ENCODE results near the gene PLEKHM3. TPM values are rescaled to one million over a fixed set of nuclear protein-coding genes. Genes with fewer than 3 reads are reported as not detected.

The PLEKHM3 gene
- total and polyA plus RNA-seq, 2 donors (not counting 3 experiments of a cell fraction or from before 2014, with no cell fraction given): 3.1 to 9.1 TPM

- H4K20me1 ChIP-seq (replicated peaks; ENCODE audit: control insufficient read depth, extremely low read depth, insufficient read depth, low read length): no peaks in the 10 kb centered on the region
- no peaks in the 10 kb centered on the region for H3K79me2 ChIP-seq (ENCODE audit: control insufficient read depth, insufficient read depth, low read length)
- no peak for TF ChIP-seq JUN (IDR thresholded peaks at IDR 0.05; ENCODE audit: borderline replicate concordance, insufficient read depth, insufficient read length, low read depth)
- no peak for TF ChIP-seq GATA2 (IDR thresholded peaks at IDR 0.05; ENCODE audit: insufficient read depth, insufficient read length, low read depth, low read length)
- TF ChIP-seq EZH2 (IDR thresholded peaks at IDR 0.05; ENCODE audit: borderline replicate concordance, low read depth, low read length, severe bottlenecking): no peak
- TF ChIP-seq POLR2A (IDR thresholded peaks at IDR 0.05; ENCODE audit: low read depth, low read length): no peak
- TF ChIP-seq, protein P1, sequence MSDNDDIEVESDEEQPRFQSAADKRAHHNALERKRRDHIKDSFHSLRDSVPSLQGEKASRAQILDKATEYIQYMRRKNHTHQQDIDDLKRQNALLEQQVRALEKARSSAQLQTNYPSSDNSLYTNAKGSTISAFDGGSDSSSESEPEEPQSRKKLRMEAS (IDR thresholded peaks at IDR 0.05; ENCODE audit: insufficient read depth, insufficient read length): no peak
- TF ChIP-seq FOS (IDR thresholded peaks at IDR 0.05; ENCODE audit: borderline replicate concordance, insufficient read depth, low read length): no peak
- no peak for TF ChIP-seq CTCF (IDR thresholded peaks at IDR 0.05; ENCODE audit: extremely low read depth in 1 of 2, insufficient read depth in 1 of 2, low read depth in 1 of 2, low read length in 2 of 2)
- TF ChIP-seq POLR2AphosphoS5 (IDR thresholded peaks at IDR 0.05; ENCODE audit: insufficient read depth, low read depth, low read length): no peak
- no peak for TF ChIP-seq MYC (IDR thresholded peaks at IDR 0.05; ENCODE audit: low read depth, low read length)
- H3K4me2 ChIP-seq (ENCODE audit: insufficient read depth, low read length): no peak overlapping the region
- H3K9me3 ChIP-seq (replicated peaks; ENCODE audit: control insufficient read depth, insufficient read depth, low read length): no peaks in the 10 kb centered on the region
- DNase-seq (ENCODE audit: low read depth, low spot score) (no peak), FAIRE-seq (no peak)
- no peak overlapping the region for H3K27ac ChIP-seq (ENCODE audit: insufficient read depth, low read depth, low read length)
- no TSS peak for BruUV-seq (replicated peaks)
- H3K9ac ChIP-seq (replicated peaks; ENCODE audit: extremely low read depth, insufficient read depth, low read length): no peak overlapping the region
- ChIA-PET CTCF (interaction anchor here (0.8 to 6.3 kb wide), 5 partner anchors 8 to 417 kb away, joined by 3 to 217 read pairs (median 3); partner anchors contain the start of gene METTL21A), POLR2A (no interaction called here)
- intact Hi-C loops (cut with micrococcal nuclease): no loop called here
- no peak overlapping the region for H2AFZ ChIP-seq (ENCODE audit: low read depth, low read length)
- no peak overlapping the region for H3K4me3 ChIP-seq (replicated peaks in 1 of 3; ENCODE audit: insufficient read depth in 1 of 3, low read depth in 1 of 3, low read length in 3 of 3)
- H3K9me1 ChIP-seq (replicated peaks; ENCODE audit: control insufficient read depth, extremely low read depth, insufficient read depth, low read length): no peaks in the 10 kb centered on the region
- no peaks in the 10 kb centered on the region for H3K36me3 ChIP-seq (ENCODE audit: control insufficient read depth in 2 of 2, extremely low read depth in 1 of 2, insufficient read depth in 2 of 2, low read length in 2 of 2)
- dilution Hi-C loops (cut with MboI; ENCODE audit: extremely low pct_ligation_motif_present, low sequenced_read_pairs): no loop called here
- H3K4me1 ChIP-seq (ENCODE audit: control insufficient read depth, extremely low read depth, insufficient read depth, low read length): no peaks in the 10 kb centered on the region
- peaks cover 0 to 3% of the 10 kb centered on the region in 2 experiments for H3K27me3 ChIP-seq (ENCODE audit: control insufficient read depth in 2 of 2, insufficient read depth in 2 of 2, low read length in 2 of 2)
These were observed 16.7 kb upstream of the PLEKHM3 start for GRCh38 chr2:208042041-208042440.
